Stimulated activated CD4-positive, alpha-beta T cell treated with anti-CD3 and anti-CD28 coated beads, Interleukin-2, amount 100 ng/mL, for 48 hours (primary cell): Measurements from ENCODE around the gene CSTF2.
"Not testable (repeated sequence)": the region's sequence is repeated elsewhere in the genome, so short reads cannot be mapped to it uniquely, and the experiment has no call there.

Experiments
- DNase-seq, 2 donors: peaks; one replicate each; pipeline ENCODE4 v3.0.0-alpha.2; 2020

CSTF2 gene

GRCh38 chrX:100819837-100820666 lies at the start of gene CSTF2:
TSS of gene CSTF2 (plus strand) at chrX:100820391. CDS start at chrX:100820417, 26 bp downstream.
- peak; percentile 59 to 60 for DNase-seq

GRCh38 chrX:100796371-100796770 lies 23.8 kb upstream of the CSTF2 start:
- not testable (repeated sequence) for DNase-seq

- DNase-seq = no peak
These were observed 22.8 kb upstream of the CSTF2 start for GRCh38 chrX:100797359-100797758.

- no peak for DNase-seq
These were observed 21.5 kb upstream of the CSTF2 start for GRCh38 chrX:100798484-100799214.

- DNase-seq = no peak
These were observed 17.3 kb upstream of the CSTF2 start for GRCh38 chrX:100802843-100803242.

GRCh38 chrX:100804780-100805179 lies 15.4 kb upstream of the CSTF2 start:
- no peak for DNase-seq

GRCh38 chrX:100808265-100808664 lies 11.9 kb upstream of the CSTF2 start:
- not testable (repeated sequence) for DNase-seq

- DNase-seq = no peak
These were observed 7.7 kb upstream of the CSTF2 start for GRCh38 chrX:100812216-100813158.

- no peak for DNase-seq
These were observed 2.9 kb upstream of the CSTF2 start for GRCh38 chrX:100817340-100817739.

- DNase-seq = peak in 1 of 2 donors; percentile 8
These were observed 706 bp upstream of the CSTF2 start for GRCh38 chrX:100819534-100819836.

GRCh38 chrX:100829730-100830129 lies 9.5 kb downstream of the CSTF2 start:
- DNase-seq = no peak

GRCh38 chrX:100830143-100830542 lies 10.0 kb downstream of the CSTF2 start:
- DNase-seq = no peak

- DNase-seq = no peak
These were observed 10.4 kb downstream of the CSTF2 start for GRCh38 chrX:100830547-100830946.

GRCh38 chrX:100831219-100831946 lies 11.2 kb downstream of the CSTF2 start:
- DNase-seq = no peak

GRCh38 chrX:100850317-100850716 lies 30.1 kb downstream of the CSTF2 start:
- no peak for DNase-seq

GRCh38 chrX:100852810-100853209 lies 32.6 kb downstream of the CSTF2 start:
- no peak for DNase-seq

- DNase-seq = no peak
These were observed 43.2 kb downstream of the CSTF2 start for GRCh38 chrX:100863326-100863864.

- no peak for DNase-seq
These were observed 44.6 kb downstream of the CSTF2 start for GRCh38 chrX:100864657-100865391.

GRCh38 chrX:100868273-100868672 lies 48.1 kb downstream of the CSTF2 start:
- no peak for DNase-seq

- DNase-seq = no peak
These were observed 50.3 kb downstream of the CSTF2 start for GRCh38 chrX:100870527-100870926.
